D721Med (cell line): ENCODE results near the gene MRPS15.
"Not testable (repeated sequence)": the region's sequence is repeated elsewhere in the genome, so short reads cannot be mapped to it uniquely, and the experiment has no call there.

Experiments
- DNase-seq: peaks from one replicate; pipeline ENCODE4 v3.0.0; 2011; ENCODE audit warnings: low spot score; ENCODE audit not compliant: insufficient read length
- FAIRE-seq: peaks from 2 replicates; lab custom pipeline; 2011; peaks lifted over from hg19 to GRCh38; lab: Jason Lieb, UNC
- TF ChIP-seq, protein P1 (sequence below): IDR thresholded peaks from 2 replicates; pipeline ENCODE4 v1.5.1; 2012; ENCODE audit warnings: mild to moderate bottlenecking, control low read depth; ENCODE audit not compliant: insufficient read depth; ENCODE audit errors: missing control alignments

Gene MRPS15

DNA sequence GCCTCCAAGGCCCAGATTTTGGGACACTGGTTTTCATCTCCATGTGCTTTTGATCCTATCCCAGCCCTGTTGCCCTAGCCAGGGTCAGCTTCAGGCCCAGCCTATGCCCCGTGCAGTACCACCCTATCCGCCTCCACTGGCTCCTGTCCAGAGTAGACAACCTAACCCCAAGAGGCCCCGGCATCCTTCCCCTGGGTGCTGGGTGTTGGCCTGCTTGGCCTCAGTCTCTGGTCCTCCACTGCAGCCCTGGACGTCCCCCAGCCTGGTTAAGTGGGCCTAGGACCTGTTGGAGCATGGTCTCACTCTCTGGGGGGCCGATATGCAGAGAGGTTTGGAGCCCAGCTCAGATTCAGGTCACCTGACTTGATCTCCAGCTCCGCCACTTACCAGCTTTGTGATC is 16.9 kb upstream of the MRPS15 start:
- DNase-seq (no peak), FAIRE-seq (no peak)
- TF ChIP-seq, protein P1, sequence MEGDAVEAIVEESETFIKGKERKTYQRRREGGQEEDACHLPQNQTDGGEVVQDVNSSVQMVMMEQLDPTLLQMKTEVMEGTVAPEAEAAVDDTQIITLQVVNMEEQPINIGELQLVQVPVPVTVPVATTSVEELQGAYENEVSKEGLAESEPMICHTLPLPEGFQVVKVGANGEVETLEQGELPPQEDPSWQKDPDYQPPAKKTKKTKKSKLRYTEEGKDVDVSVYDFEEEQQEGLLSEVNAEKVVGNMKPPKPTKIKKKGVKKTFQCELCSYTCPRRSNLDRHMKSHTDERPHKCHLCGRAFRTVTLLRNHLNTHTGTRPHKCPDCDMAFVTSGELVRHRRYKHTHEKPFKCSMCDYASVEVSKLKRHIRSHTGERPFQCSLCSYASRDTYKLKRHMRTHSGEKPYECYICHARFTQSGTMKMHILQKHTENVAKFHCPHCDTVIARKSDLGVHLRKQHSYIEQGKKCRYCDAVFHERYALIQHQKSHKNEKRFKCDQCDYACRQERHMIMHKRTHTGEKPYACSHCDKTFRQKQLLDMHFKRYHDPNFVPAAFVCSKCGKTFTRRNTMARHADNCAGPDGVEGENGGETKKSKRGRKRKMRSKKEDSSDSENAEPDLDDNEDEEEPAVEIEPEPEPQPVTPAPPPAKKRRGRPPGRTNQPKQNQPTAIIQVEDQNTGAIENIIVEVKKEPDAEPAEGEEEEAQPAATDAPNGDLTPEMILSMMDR: no peak

DNA sequence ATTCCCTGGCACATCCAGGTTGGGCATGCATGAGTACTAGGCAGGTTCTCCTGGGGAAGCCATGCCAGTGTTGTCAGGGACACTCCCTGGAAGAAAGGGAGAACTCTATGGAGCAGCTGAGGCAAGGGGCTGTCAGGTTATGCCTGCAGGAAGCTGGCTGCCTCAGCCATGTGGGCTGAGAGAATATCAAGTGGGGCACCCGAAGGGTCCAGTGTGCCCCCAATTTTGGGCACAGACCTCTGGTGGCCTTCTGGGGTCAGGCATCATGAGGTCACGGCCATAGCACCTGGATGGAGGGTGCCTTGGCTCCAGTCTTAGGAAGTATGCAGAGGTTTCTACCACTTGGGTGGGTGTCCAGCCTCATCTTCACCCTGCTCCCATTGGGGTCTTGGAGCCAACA is 16.0 kb upstream of the MRPS15 start:
- TF ChIP-seq, protein P1: no peak
- no peak for FAIRE-seq
- no peak for DNase-seq

DNA sequence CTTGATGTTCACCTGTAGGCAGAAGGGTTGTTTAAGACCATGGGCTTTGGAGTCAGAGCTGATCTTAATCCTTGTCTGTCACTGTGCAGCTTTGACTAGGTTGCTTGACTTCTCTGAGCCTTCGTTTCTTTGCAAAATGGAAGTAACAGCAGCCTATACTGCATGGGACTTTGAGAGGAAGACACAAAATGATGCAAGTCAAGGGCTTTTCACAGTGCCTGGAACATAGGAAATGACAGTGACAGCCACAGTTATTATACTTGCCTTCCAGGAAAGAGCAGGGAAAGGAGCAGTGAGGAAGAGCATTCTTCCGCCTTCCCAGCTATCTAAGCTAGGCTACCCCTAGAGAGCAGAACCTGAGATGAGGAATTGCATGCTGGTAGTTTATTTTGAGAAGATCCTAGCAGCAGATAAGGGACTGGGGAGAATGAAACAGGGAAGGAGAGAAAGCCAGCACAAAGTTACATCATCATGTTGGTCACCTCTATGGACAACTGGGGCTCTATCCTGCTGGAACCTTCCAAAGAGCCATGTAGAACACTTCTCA is 15.4 kb upstream of the MRPS15 start:
- FAIRE-seq (no peak), DNase-seq (no peak)
- TF ChIP-seq, protein P1: no peak

DNA sequence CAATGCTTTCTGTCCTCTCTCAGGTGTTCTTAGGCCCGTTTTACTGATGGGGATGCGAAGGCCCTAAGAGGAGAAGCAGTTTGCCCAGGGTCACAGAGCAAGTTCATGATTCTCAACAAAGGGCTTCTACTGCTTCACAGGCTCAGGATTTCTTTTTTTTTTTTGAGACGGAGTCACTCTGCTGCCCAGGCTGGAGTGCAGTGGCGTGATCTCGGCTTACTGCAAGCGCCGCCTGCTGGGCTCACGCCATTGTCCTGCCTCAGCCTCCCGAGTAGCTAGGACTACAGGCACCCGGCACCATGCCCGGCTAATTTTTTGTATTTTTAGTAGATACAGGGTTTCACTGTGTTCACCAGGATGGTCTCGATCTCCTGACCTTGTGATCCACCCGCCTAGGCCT is 13.4 kb upstream of the MRPS15 start:
- not testable (repeated sequence) for DNase-seq, FAIRE-seq

DNA sequence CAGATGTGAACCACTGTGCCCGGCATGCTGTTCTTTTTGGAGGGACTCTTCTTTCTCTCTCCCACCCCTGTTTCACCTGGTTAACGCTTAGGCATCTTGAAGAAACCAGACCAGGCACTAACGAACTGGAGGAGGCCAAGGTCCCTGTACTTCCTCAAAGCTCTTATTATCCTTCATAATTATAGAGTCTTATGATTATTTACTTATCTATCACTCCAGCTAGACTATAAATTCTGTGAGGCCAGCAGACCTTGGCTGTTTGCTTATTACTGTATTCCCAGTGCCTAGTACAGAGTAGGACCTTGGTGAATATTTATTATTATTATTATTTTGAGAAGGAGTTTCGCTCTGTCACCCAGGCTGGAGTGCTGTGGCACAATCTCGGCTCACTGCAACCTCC is 12.8 kb upstream of the MRPS15 start:
- FAIRE-seq: no peak
- DNase-seq: peak; percentile 59
- TF ChIP-seq, protein P1: no peak

DNA sequence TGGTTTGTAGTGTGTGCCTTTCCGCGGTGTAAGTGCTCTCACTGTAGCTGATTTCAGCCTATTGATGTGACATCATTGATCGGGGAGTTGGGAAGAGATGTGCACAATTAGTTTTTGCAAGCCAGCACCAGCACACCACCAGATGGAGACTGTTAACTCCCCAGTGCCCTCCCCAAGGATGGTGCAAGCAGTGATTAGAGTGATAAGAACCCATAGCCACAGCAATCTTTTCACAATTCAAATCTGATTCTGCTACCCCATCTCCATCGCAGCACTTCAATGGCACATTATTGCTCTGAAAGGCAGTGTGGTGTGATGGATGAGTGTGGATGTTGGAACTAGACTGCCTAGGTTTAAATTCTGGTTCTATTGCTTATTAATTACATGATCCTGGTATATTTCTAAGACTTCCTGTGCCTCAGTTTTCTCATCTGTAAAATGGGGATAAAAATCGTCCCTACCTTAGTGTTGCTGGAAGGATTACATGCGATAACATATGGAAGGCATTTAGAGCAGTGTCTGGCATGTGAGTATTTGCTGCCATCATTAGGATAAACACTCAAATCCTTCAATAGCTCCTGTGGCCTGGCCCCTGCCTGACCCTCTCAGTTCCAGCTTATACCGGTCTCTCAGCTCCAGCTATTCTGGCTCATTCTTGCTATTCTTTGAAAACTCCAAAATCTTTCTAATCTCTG is 11.9 kb upstream of the MRPS15 start:
- TF ChIP-seq, protein P1: no peak
- peak; percentile 77 for FAIRE-seq
- DNase-seq: peak; percentile 70

DNA sequence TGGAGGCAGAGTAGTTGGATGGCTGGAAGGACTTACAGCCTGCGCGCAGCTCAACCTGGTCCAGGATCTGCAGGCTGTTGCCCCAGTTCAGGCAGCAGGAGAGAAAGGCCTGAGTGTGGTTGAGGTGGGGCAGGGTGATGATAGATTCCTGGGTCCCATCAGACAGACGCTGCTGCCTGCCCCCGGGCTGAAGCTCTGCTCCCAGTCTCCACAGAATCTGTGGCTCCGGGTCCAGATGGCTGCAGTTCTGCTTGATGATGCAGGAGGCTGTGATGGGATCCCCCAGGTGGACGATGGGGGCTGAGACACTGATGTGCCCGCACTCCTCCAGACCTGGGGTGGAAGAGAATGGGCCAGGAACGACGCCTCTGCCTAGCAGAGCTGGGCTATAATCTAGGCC is 11.2 kb upstream of the MRPS15 start:
- TF ChIP-seq, protein P1: no peak
- FAIRE-seq (no peak), DNase-seq (no peak)
